SK-N-DZ (cell line): Measurements from ENCODE around the gene RMI2.

Source experiments
- DNase-seq: peaks from one replicate; pipeline ENCODE4 v3.0.0-alpha.2; 2015; ENCODE audit warnings: low spot score

RMI2 gene

DNA sequence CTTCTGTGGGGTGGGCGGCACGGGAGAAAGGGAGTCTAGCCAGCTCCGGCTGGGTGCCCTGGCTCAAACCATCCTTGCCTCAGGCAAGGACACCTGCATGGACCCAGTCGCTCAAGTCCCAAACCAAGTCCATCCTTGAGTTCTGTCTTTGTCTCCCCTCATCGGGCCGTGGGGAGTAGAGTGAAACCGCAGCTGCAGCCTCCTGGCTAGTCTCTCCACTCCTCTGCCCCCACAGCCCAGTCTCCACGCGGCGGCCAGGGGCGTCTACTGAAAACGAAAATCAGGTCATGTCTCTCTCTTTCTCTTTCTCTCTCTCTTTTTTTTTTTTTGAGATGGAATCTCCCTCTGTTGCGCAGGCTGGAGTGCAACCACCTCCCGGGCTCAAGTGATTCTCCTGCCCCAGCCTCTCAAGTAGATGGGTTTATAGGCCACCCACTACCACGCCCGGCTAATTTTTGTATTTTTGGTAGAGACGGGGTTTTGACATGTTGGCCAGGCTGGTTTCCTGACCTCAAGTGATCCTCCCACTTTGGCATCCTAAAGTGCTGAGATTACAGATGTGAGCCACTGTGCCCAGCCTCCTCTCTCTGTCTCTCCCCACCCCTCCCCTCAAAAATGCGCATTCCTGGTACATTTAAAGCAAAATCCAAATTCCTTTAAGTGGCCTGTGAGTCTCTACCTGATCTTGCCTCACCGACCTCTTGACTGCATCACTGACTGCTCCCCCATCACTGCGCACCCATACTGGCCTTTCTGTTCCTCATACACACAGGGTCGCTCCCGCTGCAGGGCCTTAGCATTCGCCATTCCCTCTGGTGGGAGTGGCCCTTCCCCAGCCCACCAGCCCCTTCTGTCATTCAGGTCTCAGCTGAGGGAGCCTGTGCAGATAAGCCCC lies 17.7 kb upstream of the RMI2 start:
- no peak for DNase-seq

DNA sequence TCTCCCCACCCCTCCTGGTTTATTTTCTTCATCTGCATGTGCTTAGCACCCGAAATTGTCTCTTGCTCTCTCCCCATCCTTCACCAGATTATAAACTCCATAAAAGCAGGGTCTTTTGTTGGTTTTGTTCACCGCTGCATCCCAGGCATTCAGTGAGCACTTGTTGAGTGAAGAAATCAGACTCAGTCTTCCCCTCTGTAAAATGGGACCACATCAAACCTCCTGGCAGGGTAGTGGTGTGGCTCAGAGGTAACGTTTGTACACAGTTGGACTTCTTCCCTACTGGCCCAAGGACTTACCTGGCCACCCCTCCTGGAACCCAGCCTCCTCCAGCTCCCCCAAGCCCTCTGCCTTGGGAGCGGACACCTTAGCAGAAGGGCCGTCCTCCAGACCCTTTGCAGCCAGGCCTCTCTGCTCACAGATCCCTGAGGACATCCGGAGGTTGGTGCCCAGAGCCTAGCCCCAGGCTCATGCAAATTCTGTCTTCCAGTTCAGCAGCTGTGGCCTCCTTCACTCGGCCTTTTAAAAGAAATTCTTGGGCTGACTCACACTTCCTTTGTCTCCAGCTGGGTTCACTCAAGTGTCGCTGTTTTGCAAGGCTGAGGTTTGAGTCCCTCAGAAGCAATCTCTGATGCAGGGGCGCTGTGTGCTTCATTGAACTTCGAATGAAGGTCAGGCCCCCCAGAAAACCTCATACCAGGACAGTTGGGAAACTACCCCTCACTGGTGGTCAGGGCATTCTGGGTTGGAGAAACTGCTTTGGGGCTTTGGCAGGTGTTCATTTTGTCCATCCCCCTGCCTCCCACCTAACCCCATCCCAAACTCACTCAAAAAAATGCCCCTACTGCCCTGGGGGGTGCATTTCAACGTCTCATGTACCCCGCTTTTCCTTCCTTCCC lies 16.8 kb upstream of the RMI2 start:
- DNase-seq, result no peak

GRCh38 chr16:11329071-11329491 lies 16.2 kb upstream of the RMI2 start:
- DNase-seq, result no peak

DNA sequence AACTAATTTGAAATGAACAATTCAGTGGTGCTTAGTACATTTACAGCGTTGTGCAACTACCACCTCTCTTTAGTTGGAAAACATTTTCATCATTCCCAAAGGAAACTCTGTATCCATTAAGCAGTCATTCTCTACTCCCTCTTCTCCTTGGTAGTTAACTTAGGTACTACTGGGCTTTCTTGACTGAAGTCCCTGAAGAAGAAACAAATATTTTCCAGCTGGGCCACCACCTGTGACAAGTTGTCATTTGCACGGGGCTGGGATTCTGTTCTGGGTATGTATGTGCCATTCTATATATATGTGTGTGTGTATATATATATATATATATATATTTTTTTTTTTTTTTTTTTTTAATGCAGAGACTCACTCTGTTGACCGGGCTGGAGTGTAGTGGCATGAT lies 15.4 kb upstream of the RMI2 start:
- DNase-seq, result no peak

DNA sequence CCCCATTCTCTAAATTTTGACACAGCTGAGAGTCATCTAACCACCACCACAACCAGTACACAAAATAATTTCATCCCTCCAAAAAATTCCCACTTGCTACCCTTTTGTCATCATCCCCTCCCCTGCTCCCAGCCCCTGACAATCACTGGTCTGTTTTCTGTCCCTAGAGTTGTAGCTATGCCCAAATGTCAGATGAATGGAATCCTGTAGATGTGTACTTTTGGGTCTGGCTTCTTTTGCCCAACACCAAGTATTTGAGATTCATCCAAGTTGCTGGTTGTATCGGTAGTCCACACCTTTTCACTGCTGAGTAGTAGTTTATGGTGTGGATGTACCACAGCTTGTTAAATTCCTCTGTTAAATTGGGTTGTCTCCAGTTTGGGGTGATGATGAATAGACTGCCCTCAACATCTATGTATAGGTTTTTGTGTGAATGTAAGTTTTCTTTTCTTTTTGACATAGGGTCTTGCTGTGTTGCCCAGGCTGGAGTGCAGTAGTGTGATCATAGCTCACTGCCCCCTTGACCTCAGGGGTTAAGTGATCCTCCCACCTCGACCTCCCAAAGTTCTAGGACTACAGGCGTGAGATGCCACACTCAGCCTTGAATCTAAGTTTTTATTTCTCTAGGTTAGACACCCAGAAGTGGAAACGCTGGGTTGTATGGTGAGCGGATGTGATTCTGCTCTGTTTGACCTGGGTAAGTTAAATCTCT lies 14.6 kb upstream of the RMI2 start:
- no peak for DNase-seq

DNA sequence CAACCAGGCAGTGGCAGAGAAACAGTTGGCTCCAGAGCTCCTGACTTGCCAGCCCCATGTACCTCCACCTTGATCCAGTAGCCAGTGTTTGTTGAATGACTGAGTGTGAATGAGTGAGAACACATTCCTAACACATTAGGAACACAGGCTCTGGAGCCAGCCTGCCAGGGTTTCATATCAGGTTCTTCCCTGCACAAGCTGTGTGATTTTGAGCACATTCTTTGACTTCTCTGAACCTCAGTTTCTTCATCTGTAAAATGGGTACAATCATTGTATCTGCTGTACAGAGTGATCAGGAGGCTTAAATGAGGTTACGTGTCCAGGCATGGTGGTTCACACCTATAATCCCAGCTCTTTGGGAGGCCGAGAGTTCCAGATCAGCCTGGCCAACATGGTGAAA lies 13.3 kb upstream of the RMI2 start:
- no peak for DNase-seq

DNA sequence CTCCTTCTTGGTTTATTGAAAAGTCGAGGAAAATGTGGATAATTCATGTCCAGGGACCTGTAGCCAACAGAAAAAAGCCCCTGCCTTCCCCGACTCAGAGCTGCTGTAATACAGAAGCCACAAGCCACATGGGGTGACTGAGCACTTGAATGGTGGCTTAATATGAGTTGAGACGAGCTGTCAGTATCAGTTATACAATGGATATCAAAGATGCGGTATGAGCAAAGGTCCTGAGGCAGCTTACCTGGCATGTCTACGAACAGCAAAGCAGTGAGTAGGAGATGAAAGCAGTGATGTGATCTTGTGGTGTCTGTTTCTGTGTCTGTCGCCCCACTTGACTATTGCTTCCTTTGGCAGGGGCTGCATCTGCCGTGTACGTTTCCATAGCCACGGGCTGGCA lies 12.2 kb upstream of the RMI2 start:
- DNase-seq, result no peak

DNA sequence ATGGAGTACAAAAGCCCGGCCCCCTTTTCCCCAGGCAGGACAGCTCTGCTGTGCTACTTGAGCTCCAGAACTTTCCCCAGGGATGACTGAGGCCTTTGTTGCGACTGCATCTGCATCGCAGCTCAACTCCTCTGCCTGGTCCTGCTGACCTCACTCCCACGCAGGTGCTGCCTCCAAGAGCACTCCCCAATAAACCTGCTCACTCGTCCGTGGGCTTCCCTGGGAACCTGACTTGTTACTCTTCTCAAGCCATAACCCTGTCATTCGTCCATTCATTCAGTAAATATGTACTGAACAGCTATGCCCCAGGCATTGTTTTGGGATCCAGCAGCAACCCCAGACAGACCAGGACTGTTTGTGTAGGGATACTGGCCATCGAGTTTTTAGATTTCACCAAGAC lies 11.6 kb upstream of the RMI2 start:
- no peak for DNase-seq

- DNase-seq, result no peak
These were observed 10.3 kb upstream of the RMI2 start for GRCh38 chr16:11334831-11335404.

- DNase-seq, result no peak
These were observed 6.2 kb upstream of the RMI2 start for GRCh38 chr16:11339075-11339474.

DNA sequence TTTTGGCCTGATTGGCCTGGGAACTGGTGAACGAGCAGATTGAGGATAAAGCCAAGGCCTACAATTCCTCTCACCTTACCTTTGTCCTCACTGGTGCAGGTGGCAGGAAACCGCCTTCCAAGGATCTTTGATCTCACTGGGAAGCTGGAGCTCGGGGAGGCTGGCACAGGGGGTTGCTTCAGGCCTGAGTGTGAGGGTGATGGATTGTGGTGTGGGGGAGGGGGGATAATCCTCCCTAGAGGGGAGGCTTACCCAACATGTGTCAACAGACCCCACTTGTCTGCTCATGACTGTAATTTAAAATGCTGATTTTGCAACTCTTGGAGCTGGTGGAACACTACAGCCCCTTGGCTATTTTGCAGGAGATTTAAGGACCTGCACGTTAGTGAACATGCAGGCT lies 4.5 kb upstream of the RMI2 start:
- DNase-seq, result no peak

GRCh38 chr16:11341371-11341770 lies 3.9 kb upstream of the RMI2 start:
- no peak for DNase-seq

DNA sequence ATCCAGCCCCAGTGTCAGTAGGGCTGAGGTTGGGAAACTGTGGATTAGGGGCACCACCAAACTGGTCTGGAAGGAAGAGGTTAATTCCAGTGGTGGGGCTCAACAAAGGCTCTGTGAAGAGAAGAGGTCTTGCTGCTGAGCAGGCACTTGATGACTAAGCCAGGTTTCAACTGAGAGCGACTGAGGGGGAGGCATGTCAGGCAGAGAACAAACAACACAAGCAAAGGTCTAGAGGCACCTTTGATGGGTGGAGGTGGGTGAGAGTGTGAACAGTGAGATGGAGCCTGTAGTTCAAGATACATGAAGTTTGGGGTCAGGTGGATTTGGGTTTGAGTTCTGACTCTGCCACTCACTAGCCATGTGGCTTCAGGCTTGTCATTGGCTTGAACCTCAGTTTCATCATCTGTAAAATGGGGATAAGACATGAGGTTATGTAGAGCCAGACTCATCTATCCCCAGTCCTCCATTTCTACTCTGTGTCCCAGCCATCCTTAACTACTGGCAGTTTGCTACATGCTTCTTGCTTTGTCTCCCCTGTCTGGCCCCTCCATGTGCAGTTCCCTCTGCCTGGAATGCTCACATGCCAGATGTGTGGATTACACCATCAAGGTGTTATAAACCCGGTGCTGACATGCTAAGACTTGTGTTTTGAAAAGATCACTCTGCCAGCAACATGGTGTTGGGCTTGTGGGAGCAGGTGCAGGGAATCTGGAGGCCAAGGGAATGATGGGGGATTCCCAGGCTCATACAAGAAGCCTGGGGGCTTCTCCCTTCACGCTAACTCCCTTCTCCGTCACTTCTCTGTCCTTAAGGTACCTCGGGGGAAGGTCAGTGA lies 3.0 kb upstream of the RMI2 start:
- DNase-seq, result no peak

GRCh38 chr16:11346700-11347319 lies 1.6 kb downstream of the RMI2 start:
- no peak for DNase-seq

- no peak for DNase-seq
These were observed 2.6 kb downstream of the RMI2 start for GRCh38 chr16:11347831-11348230.

- DNase-seq, result no peak
These were observed 3.7 kb downstream of the RMI2 start for GRCh38 chr16:11348737-11349598.

- DNase-seq, result no peak
These were observed 4.5 kb downstream of the RMI2 start for GRCh38 chr16:11349599-11350276.

- DNase-seq, result no peak
These were observed 5.3 kb downstream of the RMI2 start for GRCh38 chr16:11350519-11350918.

DNA sequence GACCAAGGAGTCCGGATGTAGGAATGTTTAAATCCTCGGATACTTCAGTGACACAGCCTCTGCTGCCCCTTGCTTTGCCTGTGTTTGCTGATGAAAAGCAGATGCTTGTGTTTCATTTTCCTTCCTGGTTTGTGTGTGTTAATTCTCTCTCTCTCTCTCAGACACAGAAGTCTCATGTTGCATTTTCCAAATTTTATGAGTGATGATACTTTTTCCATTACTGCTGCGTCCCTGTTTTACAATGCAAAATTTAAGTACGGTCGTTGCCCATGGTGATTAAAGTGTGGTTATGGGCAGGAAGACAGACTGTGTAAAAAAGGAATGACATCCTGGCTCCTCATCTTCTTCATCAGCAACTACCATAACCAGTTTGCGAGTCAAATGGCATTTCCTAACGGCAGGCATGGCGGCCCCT lies 5.7 kb downstream of the RMI2 start:
- no peak for DNase-seq
